D721Med (cell line): ENCODE data around the gene DNAH2.

Experiments used
- DNase-seq: peaks from one replicate; pipeline ENCODE4 v3.0.0; 2011; ENCODE audit warnings: low spot score; ENCODE audit not compliant: insufficient read length
- FAIRE-seq: peaks from 2 replicates; lab custom pipeline; 2011; peaks lifted over from hg19 to GRCh38; lab: Jason Lieb, UNC
- TF ChIP-seq, protein P1 (sequence below): IDR thresholded peaks from 2 replicates; pipeline ENCODE4 v1.5.1; 2012; ENCODE audit warnings: mild to moderate bottlenecking, control low read depth; ENCODE audit not compliant: insufficient read depth; ENCODE audit errors: missing control alignments

Gene DNAH2

DNA sequence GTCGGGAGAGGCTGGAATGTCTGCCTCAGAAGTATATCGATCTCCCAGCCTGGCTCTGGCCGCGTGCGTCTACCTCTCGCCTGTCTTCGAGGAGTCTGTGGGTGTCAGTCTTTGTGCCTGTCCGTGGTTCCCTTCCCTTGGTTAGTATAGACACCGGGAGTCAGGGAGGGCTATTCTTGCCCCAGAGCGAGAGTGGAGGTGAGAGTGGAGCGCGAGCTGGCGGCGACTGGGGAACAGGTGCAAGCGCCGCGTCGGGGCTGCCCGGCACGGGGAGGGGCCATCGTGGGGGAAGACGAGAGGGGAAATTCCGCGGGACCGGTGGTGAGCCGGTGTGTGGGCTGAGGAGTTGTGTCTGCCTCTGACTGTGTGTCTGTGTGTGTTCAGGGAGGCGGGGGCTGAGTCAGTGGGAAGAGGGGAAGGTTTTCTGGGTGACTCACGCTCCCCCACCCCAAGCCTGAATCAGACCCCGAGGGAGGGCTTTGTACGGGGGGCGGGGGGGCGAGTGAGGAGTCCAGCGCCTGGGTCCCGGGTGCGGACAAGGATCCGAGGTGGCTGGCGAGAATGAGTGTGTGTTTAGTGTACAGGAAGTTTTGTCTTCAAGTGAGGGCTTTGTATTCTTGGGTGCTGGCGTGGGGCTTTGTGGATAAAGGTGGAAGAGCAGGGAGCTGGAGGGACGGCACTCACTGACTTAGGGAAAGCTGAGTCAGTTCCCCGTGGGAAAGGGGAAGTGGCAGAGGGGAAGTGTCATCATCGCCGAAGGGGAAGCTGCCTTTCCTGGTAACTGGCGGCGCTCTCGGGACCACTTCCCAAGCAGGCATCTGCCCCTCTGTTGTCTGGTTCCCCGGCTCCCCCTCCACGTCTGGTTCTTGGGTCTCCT, 125.1 kb downstream of the DNAH2 start:
- DNase-seq, result no peak
- TF ChIP-seq, protein P1, sequence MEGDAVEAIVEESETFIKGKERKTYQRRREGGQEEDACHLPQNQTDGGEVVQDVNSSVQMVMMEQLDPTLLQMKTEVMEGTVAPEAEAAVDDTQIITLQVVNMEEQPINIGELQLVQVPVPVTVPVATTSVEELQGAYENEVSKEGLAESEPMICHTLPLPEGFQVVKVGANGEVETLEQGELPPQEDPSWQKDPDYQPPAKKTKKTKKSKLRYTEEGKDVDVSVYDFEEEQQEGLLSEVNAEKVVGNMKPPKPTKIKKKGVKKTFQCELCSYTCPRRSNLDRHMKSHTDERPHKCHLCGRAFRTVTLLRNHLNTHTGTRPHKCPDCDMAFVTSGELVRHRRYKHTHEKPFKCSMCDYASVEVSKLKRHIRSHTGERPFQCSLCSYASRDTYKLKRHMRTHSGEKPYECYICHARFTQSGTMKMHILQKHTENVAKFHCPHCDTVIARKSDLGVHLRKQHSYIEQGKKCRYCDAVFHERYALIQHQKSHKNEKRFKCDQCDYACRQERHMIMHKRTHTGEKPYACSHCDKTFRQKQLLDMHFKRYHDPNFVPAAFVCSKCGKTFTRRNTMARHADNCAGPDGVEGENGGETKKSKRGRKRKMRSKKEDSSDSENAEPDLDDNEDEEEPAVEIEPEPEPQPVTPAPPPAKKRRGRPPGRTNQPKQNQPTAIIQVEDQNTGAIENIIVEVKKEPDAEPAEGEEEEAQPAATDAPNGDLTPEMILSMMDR, result no peak
- no peak for FAIRE-seq

DNA sequence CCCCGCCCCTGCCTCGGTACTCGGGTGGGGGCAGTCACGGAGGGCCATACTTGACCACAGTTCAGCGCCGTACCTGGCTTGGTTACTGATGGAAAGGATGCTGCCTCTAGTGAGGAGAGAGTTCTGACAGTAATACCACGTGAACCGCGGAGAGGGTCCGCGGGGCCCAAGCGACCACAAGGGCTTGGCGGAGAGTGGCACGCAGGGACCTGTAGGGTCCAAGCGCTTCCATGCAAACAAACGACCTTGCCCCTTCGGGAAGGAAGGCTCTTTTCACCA, 125.7 kb downstream of the DNAH2 start:
- no peak for FAIRE-seq
- DNase-seq, result no peak
- TF ChIP-seq, protein P1, result no peak

DNA sequence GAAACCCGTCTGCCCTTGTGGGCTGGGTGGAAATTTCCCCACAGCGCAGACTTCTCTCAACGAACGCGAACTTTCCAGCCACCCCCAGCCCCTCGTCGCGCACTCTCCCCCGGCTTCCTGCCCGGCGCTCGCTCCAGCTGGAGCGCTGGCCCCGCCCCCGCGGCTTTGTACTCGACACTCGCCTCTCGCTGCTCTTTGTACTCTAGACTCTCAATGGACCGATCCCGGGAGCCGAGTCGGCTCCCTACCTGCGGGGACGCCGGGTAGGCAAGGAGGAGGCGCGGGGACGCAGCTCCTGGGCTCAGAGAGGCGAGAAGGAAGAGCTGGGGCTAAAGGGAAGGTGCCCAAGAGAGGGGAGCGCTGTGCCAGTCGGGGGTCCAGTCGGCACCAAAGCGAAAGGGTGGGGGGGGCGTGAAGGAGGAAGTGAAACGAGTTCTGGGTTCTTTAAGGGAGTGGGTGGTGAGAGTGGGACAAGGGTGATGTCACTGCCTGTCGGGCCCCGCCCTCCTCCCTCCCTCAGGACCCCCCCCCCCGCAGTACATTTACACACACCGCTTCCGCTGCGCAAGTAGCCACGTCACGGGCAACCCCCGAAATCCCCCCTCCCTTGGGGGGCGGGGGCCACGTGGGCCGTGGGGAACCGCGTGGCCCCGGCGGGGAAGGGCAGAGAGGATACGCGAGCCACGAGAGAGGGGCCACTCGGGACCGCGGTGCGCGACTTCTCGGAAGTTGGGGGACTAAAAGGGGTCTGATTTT, 126.2 kb downstream of the DNAH2 start:
- no peak for FAIRE-seq
- TF ChIP-seq, protein P1, result no peak
- DNase-seq, result no peak

DNA sequence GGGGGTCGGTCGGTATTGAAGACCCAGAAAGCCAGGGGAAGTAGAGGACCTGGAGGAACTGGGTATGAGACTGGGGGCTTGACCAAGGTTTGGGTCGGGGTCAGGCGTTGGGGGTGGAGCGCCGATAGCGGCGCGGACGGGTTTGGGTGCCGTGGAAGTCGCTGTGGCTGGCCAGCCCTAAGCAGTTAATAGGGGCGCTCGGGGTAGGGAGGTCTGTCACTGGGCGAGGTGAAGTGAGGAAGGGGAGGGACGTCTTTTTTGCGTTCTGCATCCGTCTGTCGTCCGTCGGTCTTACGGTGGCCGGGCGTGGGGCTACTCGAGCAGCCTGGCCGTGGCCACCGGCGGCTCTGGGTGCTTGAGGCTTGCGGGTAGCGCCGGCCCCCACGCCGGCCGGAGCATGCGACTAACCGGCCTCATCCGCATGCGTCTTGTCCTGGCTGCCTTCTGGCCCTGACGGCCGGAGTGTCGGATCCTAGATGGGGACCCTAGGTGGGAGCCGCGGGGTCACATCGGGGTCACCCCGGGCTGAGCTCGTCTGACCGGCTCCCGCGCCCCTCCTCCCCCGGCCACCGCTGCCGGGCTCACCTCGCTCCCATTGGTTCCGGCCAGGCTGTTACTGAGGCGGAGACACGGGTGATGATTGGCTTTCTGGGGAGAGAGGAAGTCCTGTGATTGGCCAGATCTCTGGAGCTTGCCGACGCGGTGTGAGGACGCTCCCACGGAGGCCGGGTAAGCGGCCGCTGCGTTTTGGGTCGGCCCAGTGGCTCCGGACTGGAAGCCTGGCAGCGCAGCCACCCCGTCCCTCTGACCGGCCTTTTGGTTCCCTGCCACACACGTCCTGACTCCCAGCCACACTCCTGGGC, 127.0 kb downstream of the DNAH2 start:
- TF ChIP-seq, protein P1, result no peak
- FAIRE-seq (no peak), DNase-seq (peak; percentile 75)

DNA sequence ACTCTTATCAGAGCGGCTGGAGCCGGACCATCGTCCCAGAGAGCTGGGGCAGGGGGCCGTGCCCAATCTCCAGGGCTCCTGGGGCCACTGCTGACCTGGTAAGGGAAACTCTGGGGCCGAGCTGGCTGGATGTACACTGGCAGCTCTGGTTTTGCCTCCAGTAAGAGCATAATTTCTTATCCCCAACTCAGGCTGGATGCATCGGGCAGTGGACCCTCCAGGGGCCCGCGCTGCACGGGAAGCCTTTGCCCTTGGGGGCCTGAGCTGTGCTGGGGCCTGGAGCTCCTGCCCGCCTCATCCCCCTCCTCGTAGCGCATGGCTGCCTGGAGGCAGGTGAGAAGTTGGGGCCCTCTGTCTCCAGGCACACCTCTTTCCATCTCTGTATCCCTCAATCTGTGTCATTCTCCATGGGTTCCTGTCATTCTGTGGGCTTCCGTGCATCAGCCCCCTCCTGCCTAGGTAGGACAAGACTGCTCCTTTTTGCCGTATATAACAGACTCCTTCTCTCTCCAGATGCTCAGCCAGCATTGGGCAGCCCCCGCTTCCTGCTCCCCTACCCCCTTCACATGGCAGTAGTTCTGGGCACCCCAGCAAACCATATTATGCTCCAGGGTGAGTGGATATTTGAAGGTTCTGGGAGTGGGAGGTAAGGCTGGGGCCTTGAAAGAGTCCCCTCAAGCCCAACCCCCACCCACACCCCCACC, 128.0 kb downstream of the DNAH2 start:
- TF ChIP-seq, protein P1, result no peak
- FAIRE-seq (no peak), DNase-seq (no peak)

DNA sequence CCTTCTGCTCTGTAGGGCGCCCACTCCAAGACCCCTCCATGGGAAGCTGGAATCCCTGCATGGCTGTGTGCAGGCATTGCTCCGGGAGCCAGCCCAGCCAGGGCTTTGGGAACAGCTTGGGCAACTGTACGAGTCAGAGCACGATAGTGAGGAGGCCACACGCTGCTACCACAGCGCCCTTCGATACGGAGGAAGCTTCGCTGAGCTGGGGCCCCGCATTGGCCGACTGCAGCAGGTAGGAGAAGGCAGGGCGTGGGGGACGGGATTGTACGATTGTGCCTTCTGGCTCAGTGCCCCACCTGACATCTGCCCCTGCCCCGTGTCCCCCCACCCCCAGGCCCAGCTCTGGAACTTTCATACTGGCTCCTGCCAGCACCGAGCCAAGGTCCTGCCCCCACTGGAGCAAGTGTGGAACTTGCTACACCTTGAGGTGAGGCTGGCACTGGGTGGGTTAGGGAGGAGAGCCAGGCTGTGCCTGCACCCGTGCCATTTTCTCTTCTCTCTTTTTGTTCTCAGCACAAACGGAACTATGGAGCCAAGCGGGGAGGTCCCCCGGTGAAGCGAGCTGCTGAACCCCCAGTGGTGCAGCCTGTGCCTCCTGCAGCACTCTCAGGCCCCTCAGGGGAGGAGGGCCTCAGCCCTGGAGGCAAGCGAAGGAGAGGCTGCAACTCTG, 128.7 kb downstream of the DNAH2 start:
- no peak for DNase-seq
- TF ChIP-seq, protein P1, result no peak
- FAIRE-seq, result no peak
